GM18498 (cell line): ENCODE data around the gene CCDC6.
"Not testable (repeated sequence)": the region's sequence is repeated elsewhere in the genome, so short reads cannot be mapped to it uniquely, and the experiment has no call there.

ENCODE experiments used
- ATAC-seq: cut with Tn5 transposase; IDR thresholded peaks from one replicate; pipeline ENCODE4 v1.9.1; 2021; ENCODE audit warnings: mild to moderate bottlenecking, moderate library complexity; ENCODE audit not compliant: unreplicated experiment

CCDC6 gene

DNA sequence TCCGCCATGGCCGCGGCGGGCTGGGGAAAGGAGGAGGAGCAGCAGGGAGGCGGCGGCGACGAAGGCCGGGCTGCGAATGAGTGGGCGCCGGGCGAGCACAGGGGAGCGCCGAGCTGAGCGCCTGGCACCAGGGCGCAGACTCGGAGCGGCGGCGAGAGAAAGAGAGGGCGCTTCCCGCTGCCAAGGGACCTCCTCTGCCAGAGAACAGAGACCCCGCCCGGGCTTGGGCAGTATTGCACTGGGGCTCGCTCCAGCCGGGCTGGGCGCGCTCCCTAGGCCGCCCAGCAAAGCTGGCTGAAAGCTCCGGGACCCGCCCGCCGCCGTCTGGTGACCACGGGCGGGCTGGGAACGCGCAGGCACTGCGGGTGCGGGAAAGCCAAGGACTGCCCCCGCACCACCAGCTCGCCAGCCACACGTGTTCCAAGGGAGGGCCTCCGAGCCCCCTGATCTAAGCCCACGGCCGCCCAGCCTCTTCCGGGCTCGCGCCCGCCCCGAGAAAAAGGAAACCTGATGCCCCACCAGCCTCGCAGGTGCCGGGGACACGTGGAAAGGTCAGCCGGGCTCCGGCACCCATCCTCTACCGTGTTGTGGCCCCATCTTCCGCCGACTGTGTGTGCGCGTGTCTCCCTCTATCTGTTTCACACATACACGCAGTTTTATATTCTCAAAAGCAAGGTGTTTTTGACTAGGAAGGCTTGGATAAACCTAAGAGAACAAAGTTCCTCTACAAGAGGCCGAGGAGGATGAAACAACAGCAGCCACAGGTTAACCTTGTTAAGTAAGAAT lies at the start of gene CCDC6:
TSS of gene CCDC6 (minus strand) at position 140 of the 786 bp plus-strand sequence. CDS start at position 8, 132 bp downstream.
- peak; percentile 82 for ATAC-seq

DNA sequence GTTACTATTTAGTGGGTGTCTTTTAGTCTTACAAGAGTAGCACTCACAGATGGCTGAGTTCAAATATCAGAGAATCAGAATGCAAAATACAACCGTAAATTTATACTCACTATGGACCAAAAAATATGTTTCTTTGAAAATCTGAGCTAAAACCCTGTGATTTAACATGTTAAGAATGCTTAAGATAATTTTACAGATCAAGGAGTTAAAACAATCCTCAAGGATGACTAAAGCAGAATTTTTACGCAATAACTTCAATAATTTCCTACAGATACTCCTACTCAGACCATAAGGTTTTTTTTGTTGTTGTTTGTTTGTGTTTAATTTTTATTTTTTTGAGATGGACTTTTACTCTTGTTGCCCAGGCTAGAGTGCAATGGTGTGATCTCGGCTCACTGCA lies 47.9 kb upstream of the CCDC6 start:
- ATAC-seq = no peak

DNA sequence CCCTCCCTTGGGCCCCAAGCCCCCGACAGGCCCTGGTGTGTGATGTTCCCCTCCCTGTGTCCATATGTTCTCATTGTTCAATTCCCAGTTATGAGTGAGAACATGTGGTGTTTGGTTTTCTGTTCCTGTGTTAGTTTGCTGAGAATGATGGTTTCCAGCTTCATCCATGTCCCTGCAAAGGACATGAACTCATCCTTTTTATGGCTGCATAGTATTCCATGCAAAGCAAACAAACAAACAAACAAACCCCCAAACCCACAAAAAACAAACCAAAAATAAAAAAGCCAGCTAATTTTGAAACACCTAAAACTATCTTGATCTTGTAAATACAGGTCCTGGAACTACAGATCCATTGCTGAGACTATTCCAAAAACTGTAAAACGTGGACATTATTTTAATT lies 47.4 kb upstream of the CCDC6 start:
- not testable (repeated sequence) for ATAC-seq

DNA sequence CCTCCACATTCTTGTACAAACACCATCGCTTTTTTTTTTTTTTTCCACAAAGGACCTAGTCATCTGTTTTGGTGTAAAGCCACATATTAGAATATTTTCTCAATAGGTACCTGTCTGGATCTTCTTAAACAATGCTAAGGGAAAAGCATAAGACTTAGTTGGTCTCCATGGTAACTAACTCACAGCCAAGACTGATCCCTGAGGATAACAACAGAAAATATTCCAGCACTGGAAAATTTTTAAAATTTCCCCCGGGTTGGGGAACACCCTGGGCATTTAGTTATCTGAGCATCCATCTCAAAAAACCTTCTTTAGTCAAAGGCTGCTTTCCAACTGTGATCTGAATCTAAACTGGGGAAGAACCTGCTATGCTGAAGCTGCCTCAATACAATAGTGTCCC lies 43.7 kb upstream of the CCDC6 start:
- ATAC-seq = no peak

DNA sequence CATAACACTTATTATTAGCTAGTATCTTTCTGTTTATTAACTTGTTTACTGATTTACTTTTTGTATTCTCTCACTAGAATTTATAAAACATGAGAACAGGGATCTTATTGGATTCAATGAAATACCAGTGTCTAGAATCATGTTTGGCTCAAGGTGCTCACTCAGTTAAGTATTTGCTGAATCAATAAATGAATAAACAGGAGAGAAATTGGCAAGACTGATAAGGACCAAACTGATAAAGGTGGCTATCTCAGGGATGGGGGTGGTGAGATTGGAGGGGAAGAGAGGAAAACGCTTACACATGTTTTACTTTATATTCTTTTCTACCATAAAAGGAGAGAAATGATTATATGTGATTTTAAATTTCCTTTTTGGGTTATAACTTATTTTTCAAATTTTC lies 43.3 kb upstream of the CCDC6 start:
- no peak for ATAC-seq

DNA sequence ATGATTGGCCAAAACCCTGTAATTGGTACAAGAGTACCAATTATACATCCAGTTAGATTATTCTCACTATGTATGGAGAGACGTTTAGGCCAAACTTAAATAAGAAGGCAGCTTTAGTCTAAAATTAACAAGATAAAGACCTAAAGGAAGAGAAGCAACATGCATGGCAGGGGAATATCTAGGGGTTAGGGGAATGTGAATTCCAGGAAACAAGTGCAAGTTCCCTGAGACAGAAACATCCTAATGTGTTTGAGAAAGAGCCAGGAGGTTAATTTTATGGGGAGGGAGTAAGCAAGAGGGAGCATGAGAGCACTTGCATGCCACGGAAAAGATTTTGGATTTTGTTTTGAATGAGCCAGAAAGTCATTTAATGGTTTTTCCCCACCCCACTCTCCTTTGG lies 39.6 kb upstream of the CCDC6 start:
- no peak for ATAC-seq

DNA sequence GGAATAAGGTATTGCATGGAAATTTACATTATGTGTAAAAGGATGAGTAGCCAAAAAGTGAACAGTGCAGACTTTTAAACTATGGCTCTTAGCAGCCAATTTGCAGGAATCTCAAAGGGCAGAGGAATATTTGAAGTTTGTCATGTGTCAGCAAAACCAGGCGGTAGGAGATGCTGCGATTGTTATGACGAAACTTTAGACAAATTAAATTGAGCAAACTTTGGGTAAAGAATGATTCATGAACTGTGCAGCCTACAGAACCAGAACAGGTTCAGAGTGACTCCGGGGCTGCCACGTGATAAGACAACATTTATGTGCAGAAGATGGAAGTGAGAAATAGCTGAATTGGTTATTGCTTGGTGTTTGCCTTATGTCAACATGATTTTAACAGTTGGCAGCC lies 39.2 kb upstream of the CCDC6 start:
- ATAC-seq = no peak

DNA sequence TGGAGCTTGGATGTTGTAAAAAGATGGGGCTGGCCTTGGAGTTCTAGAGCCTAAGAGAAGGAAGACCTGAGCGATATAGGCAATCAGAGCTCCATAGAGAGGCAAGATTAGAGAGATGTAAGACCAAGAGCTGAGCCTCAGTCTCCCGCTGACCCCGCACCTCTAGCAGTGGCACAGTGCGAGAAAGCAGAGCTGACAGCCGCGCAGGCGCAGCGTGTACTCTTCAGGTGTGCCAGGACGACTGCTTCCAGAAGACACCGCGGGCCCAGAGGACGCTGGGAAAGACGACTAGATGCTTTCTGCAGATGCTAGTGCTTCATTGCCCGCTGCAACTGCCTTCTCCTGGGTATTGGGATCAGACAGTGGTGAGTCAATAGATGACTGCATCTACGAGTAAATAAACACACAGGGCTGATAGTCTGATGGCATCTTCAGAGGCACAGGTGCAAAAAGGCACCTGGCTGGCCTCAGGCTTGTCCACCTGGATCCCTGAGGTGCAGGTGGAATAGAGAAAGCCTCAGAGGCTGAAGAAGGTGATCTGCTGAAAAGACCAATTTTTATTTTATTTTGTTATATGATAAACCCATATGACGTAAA lies 38.1 kb upstream of the CCDC6 start:
- ATAC-seq = no peak

DNA sequence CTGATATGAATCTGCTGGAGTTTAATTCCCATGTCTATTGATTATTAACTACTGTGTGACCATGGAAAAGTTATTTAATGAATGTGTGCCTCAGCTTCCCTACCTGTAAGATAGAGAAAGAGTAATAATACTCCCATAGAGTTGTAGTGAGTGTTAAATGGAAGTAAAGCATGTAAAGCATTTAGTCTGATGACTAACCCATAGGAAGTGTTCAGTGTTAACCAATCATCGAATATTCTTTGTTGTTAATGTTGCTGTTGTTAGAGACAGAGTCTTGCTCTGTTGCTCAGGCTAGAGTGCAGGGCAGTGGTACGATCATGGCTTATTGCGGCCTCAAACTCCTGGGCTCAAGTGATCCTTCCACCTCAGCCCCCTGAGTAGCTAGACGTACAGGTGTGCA lies 36.2 kb upstream of the CCDC6 start:
- ATAC-seq = no peak

DNA sequence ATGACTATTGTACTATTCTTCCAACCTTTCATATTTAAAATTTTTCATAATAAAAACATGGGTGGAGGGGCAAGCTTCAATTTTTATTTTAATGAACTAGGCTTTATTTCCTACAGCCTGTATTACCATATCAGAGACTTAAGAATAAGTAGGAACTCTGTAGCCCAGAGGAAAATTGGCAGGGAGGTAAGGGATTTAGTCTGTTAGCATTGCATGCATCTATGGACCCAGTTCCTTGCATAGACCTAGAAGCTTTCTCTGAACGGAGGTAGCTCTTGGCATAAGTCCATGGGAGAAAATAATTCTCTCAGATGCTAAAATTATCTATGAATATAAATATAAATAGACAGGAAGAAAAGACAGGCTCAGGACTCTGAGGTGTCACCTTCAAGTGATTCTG lies 31.4 kb upstream of the CCDC6 start:
- ATAC-seq = no peak

DNA sequence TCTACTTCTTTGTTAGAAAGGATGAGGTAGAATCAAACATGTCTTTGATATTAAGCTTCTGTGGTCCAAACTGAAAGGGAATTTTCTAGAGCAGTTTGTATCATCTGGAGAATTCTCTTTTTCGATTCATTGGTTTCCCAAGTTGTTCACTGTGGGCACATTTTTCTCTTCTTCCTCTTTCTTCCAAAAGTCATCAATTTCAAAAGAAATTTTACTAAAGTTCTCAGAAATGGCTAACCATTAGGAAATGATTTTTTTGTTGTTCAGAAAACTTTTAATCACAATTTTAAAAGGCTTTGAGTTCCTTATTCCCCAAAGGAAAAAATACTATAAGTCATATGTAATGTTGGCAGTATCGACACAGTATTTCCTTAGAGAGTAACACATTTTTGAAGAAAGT lies 28.3 kb upstream of the CCDC6 start:
- no peak for ATAC-seq

DNA sequence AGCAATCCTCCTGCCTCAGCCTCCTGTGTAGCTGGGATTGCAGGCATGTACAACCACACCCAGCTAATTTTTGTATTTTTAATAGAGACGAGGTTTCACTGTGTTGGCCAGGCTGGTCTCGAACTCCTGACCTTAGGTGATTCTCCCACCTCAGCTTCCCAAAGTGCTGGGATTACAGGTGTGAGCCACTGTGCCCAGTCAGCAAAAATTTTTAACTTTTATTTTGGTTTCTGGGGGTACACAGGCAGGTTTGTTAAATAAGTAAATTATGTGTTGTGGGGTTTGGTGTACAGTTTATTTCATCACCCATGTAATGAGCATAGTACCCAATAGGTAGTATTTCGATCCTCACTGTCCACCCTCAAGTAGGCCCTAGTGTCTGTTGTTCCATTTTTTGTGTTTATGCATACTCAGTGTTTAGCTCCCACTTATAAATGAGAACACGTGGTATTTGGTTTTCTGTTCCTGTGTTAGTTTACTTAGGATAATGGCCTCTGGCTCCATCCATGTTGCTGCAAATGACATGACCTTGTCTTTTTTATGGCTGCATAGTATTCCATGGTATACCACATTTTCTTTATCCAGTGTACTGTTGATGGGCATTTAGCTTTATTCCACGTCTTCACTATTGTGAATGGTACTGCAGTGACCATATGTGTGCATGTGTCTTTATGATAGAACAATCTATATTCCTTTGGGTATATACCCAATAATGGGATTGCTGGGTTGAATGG lies 24.6 kb upstream of the CCDC6 start:
- ATAC-seq = not testable (repeated sequence)

DNA sequence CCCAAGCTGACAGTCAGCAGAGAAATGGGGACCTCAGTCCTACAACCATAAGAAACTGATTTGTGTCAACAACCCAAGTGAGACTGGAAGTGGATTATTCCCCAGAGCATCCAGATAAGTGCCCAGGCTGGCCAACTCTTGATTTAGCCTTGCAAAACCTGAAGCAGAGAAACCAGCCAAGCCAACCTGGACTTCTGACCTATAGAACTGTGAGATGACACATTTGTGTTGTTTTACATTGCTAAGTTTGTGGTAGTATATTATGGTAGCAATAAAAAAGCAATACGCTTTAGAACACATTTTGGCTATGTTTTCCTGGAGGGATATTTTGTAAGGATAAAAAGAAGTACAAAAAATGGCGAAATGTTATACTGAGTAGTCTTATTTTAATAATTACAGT lies 19.7 kb upstream of the CCDC6 start:
- ATAC-seq = no peak

DNA sequence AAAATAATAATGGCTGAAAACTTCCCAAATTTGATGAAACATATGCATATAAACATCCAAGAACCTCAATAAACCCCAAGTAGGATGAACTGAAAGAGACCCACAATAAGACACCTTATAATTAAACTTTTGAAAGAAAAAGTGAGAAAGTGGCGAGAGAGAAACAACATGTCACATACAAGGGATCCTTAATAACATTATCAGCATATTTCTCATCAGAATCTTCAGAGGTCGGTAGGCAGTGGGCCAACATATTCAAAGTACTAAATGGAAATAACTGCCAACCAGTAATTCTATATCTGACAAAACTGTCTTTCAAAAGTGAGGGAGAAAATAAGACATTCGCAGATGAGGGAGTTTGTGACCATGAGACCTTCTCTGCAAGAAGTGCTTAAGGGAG lies 16.6 kb upstream of the CCDC6 start:
- no peak for ATAC-seq

DNA sequence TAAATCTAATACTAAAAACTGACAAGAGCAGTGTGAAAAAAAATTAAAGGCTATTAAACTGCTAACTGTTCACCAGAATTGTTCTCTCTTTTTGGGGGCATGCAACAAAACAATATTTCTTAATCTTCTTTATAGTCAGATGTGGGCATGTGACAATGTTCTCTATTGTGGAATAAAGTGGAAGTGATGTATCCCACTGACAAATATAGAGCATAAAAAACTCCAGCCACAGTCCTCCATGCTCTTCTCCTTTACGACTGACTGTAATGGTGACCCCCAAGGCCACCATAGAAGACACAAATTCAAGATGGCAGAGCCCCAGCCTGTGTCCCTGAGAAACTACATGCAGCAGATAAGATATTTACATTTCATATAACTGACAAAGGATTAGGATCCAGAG lies 11.6 kb upstream of the CCDC6 start:
- ATAC-seq = no peak

DNA sequence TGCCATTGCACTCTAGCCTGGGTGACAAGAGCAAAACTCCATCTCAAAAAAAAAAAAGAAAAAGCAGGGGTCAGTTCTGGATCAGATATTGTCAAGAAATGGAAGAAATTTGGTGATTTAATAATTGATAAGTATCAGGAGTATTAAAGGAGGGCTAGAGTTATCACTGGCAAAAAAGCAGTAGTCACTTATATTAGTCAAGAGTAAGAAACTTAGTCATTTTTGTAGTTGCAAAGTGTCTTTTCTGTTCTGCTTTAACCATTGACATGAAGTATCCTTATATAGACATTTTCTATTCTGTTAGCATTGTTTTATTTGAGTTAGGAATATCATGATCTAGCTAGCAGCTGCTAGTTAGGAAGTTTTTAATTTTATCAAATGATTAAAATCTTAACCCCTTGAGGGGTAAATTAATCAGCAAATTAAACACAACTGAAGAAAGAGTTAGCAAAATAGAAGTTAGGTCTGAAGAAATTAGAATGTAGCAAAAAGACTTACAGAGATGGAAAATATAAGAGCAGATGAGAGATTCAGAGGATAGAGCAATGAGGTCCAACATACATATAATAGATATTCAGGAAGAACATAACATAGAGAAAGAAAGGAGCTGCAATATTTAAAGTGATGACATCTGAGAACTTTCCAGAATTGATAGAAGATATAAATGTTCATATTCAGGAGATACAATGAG lies 7.3 kb upstream of the CCDC6 start:
- no peak for ATAC-seq

DNA sequence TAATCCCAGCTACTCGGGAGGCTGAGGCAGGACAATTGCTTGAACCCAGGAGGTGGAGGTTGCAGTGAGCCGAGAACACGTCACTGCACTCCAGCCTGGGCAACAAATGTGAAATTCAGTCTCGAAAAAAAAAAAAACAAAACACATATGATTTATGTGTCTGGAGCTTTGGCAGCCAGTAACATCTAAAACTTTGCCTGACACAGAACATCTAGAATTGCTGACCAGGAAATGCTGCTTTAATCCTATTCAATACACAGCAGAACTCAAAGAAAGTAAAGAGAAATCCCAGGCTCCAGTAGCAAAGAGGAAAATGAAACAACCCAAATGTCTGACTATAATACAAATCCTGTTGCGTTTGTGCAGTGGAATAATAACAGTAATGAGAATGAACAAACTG lies 4.5 kb upstream of the CCDC6 start:
- no peak for ATAC-seq

DNA sequence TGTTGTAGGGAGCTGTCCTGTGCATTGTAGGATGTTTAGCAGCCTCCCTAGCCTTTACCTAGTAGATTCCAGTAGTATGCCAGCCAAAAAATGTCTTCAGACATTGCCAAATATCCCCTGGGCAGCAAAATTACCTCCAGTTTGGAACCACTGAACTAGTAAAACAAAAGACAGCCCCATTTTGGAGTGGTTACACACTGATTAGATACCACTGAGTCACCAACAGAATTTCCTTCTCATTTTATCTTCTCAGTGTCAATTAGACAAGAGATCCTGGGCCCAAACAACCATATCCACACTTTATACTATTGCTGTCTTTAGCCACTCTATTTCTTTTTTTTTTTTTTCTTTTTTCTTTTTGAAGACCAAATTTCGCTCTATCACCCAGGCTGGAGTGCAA lies 3.5 kb upstream of the CCDC6 start:
- no peak for ATAC-seq

DNA sequence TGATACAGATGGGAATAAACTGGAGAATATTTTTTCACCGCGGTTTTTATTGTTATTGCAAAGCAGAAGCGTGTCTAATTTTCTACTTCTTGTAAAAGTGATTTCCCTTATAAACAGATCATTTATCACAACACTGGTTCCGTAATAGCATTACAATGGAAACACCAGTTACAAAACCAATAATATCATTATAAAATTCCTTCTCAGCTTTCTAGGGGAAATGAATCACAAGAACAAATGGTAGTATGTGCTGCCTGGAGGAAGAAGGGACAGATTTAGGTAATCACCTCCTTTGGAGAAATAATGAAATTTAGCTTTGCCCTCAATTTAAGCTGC lies 2.4 kb upstream of the CCDC6 start:
- no peak for ATAC-seq

DNA sequence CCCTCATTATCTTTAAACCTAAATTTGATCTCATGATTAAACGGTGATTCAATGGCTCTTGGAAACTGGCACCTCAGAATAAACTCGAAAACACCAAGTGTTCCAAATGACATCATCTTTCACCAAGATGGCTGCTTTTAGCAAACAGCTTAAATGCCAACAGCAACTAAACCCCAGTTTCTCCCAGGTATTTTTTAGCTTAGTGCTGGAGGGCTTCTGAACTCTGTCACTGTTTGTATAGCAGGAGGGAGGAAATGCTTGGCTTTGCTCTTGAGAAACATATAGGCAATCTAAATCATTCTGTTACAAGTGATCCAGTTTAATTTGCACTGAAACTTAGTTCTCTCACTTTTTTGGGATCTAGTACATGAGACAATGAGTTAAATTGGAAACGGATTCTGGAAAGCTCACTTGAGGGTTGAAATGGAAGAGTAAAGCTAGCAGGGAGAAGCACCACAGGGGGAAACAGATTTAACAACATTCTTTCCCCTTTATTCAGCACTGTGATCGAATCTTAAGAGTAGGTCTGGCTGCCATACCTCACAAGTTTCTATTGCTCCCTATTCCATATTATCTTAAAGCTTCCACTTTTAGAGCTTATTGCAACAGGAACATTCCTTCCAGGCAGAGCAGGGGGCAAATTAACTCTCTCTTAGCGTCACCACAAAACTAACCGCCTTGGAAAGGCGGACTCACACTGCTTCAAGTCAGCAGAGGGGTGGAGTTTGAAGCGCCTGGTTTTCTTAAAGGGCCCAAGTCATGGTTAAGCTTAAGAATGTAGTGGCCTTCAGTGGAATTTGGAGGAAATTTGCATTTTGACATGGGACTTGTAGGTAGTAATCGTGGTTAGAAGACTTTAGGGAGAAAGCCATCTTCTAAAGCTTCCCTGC lies 1.8 kb upstream of the CCDC6 start:
- ATAC-seq = no peak

DNA sequence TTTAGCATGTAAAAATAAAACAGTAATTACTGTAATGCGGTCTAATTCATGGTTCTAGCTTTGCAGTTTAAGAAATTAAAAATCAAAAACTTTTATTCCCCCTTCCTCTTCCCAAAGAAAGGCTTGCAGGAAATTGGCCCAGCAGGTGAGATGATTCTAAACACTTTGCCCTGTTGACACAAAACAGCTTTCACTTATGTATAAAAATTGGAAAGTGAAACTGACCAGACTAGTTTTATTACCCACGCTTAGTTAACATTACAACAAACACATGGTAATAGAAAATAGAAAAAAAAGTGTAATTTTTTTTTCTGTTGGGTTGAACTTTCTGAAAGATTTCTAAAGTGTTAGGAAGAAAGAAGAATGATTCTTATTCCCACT lies 1.2 kb upstream of the CCDC6 start:
- no peak for ATAC-seq
